DND-41 (cell line): ENCODE data around the gene ZSWIM4.
A peak's percentile ranks its signal among the peaks of the same experiment; 100 is the strongest.

ENCODE experiments used
- ATAC-seq: fragments of 200-7000 bp; cut with Tn5 transposase; 3 replicates; pipeline ENCODE4 v1.9.1; 2021; ENCODE audit warnings: low read depth; ENCODE audit not compliant: insufficient read depth
- DNase-seq: peaks from one replicate; pipeline ENCODE4 v3.0.0-alpha.2; 2020
- H2AFZ ChIP-seq: 2 replicates; pipeline ENCODE4 v1.6.0; 2012; ENCODE audit warnings: low read depth, low read length
- H3K27ac ChIP-seq: 2 replicates; pipeline ENCODE4 v1.5.1; 2012; ENCODE audit warnings: low read length, inconsistent platforms
- H3K27me3 ChIP-seq: fragments of 200-600 bp; sonication (generic); 2 replicates; pipeline ENCODE4 v1.6.0; 2012; ENCODE audit warnings: low read length, mild to moderate bottlenecking, inconsistent platforms; ENCODE audit not compliant: insufficient read depth, poor library complexity
- H3K36me3 ChIP-seq: 2 replicates; pipeline ENCODE4 v1.5.1; 2012; ENCODE audit warnings: low read length, inconsistent platforms; ENCODE audit not compliant: insufficient read depth
- H3K4me1 ChIP-seq: 2 replicates; pipeline ENCODE4 v1.5.1; 2012; ENCODE audit warnings: mild to moderate bottlenecking, low read length; ENCODE audit not compliant: insufficient read depth
- H3K4me2 ChIP-seq: 2 replicates; pipeline ENCODE4 v1.6.0; 2012; ENCODE audit warnings: mild to moderate bottlenecking, moderate library complexity, low read length, inconsistent platforms; ENCODE audit not compliant: insufficient read depth
- H3K4me3 ChIP-seq, 2 experiments: fragments of 200-600 bp in 1 of 2; shearing (Covaris generic) in 1 of 2; 2 replicates each; pipeline ENCODE4 v1.5.1; 2012 to 2016; ENCODE audit warnings: inconsistent platforms in 2 of 2, low read length in 2 of 2, mild to moderate bottlenecking in 2 of 2, low read depth in 1 of 2, moderate library complexity in 1 of 2
- H3K79me2 ChIP-seq: 2 replicates; pipeline ENCODE4 v1.6.0; 2012; ENCODE audit warnings: low read length, inconsistent platforms; ENCODE audit not compliant: insufficient read depth
- H3K9ac ChIP-seq: 2 replicates; pipeline ENCODE4 v1.6.0; 2012; ENCODE audit warnings: low read depth, mild to moderate bottlenecking, inconsistent platforms, low read length, moderate library complexity
- H3K9me3 ChIP-seq: 2 replicates; pipeline ENCODE4 v1.5.1; 2012; ENCODE audit warnings: low read length, moderate library complexity, mild to moderate bottlenecking, inconsistent platforms; ENCODE audit not compliant: insufficient read depth, severe bottlenecking
- H4K20me1 ChIP-seq: 2 replicates; pipeline ENCODE4 v1.6.0; 2012; ENCODE audit warnings: low read length; ENCODE audit not compliant: insufficient read depth
- CTCF ChIP-seq: IDR thresholded peaks from 2 replicates; pipeline ENCODE4 v1.5.1; 2012; ENCODE audit warnings: borderline replicate concordance, low read length, moderate library complexity, mild to moderate bottlenecking; ENCODE audit not compliant: poor library complexity, severe bottlenecking; ENCODE audit errors: extremely low read depth
- EZH2 ChIP-seq: IDR thresholded peaks from 3 replicates; pipeline ENCODE4 v1.6.1; 2012; ENCODE audit warnings: borderline replicate concordance, low read depth, mild to moderate bottlenecking, moderate library complexity, low read length, inconsistent platforms; ENCODE audit not compliant: severe bottlenecking

The ZSWIM4 gene

GRCh38 chr19:13865571-13866462, 70.6 kb downstream of the ZSWIM4 start:
- Histone ChIP-seq H3K79me2 (peaks cover 41% of the 10 kb centered on the region), H3K36me3 (peaks cover 12% of the 10 kb centered on the region), H2AFZ (peak overlapping the region; percentile 72), H3K27me3 (peaks cover 5% of the 10 kb centered on the region), H4K20me1 (peaks cover 8% of the 10 kb centered on the region; the same call in 1 of the 2 replicates), H3K4me3 (peak overlapping the region; percentile 42 to 61; a peak in 3 of 4 replicates), H3K27ac (peak overlapping the region; percentile 41; the same call in 1 of the 2 replicates), H3K9me3 (no peaks in the 10 kb centered on the region), H3K4me2 (peak overlapping the region; percentile 80), H3K9ac (peak overlapping the region; percentile 74), H3K4me1 (peaks cover 35% of the 10 kb centered on the region)
- TF ChIP-seq EZH2: no peak
- TF ChIP-seq CTCF: no peak
- peak; percentile 27; the same call in 2 of the 3 replicates for ATAC-seq
- peak; percentile 50 for DNase-seq

DNA sequence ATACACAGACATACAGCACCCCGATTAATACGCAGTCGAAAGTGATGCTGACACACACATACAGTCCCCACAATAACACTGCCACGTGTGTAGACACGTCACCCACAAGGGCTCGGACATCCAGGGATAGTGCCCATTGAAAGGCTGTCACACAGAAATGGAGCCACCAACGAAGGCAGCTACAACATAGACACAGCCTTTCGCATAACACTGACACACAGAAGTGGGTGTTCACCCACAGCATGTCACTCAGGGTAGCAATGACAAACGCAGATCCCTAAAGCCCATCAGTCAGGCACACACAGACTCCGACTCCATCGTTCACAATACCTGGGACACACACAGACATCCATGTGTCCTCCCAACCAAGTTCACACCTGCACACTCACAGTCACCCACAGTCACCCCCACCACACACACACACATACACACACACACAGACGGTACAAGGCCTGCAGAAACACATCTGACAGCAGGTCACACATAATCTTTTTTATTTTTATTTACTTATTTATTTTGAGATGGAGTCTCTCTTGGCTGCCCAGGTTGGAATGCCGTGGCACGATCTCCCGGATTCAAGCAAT, 71.3 kb downstream of the ZSWIM4 start:
- Histone ChIP-seq H3K9ac (peak overlapping the region; percentile 74), H3K27ac (peak overlapping the region; percentile 41; the same call in 1 of the 2 replicates), H4K20me1 (peaks cover 13% of the 10 kb centered on the region; the same call in 1 of the 2 replicates), H3K4me2 (peak overlapping the region; percentile 80), H3K27me3 (peaks cover 5% of the 10 kb centered on the region), H2AFZ (peak overlapping the region; percentile 72; the same call in 1 of the 2 replicates), H3K4me1 (peaks cover 31% of the 10 kb centered on the region), H3K36me3 (peaks cover 12% of the 10 kb centered on the region), H3K4me3 (peak overlapping the region in 1 of 2 experiments; percentile 61; a peak in 3 of 4 replicates), H3K79me2 (peaks cover 48% of the 10 kb centered on the region), H3K9me3 (no peaks in the 10 kb centered on the region)
- TF ChIP-seq EZH2 (no peak), CTCF (no peak)
- no peak for ATAC-seq
- DNase-seq: no peak

- H3K27ac ChIP-seq: peak overlapping the region; percentile 31; the same call in 1 of the 2 replicates
- H3K9ac ChIP-seq: no peak overlapping the region
- H3K36me3 ChIP-seq: peaks cover 12% of the 10 kb centered on the region
- ATAC-seq (no peak), DNase-seq (no peak)
- H3K4me3 ChIP-seq: no peak overlapping the region
- H4K20me1 ChIP-seq: peaks cover 17% of the 10 kb centered on the region; the same call in 1 of the 2 replicates
- peaks cover 23% of the 10 kb centered on the region for H3K4me1 ChIP-seq
- H3K9me3 ChIP-seq: no peaks in the 10 kb centered on the region
- H3K27me3 ChIP-seq: peaks cover 5% of the 10 kb centered on the region
- TF ChIP-seq EZH2 (no peak), CTCF (no peak)
- no peak overlapping the region for H2AFZ ChIP-seq
- H3K79me2 ChIP-seq: peaks cover 55% of the 10 kb centered on the region
- no peak overlapping the region for H3K4me2 ChIP-seq
Observed at GRCh38 chr19:13868663-13869062, 73.4 kb downstream of the ZSWIM4 start.
